Astrocyte of the spinal cord (primary cell): Measurements from ENCODE around the gene ADAT3.
"Not testable (repeated sequence)": the region's sequence is repeated elsewhere in the genome, so short reads cannot be mapped to it uniquely, and the experiment has no call there.

Source experiments
- DNase-seq: peaks from one replicate; pipeline ENCODE4 v3.0.0; 2011; ENCODE audit warnings: low read depth, low spot score
- H3K4me3 ChIP-seq: 2 replicates; pipeline ENCODE4 v1.5.1; 2011; ENCODE audit warnings: low read depth, mild to moderate bottlenecking, low read length, moderate library complexity
- in situ Hi-C: cut with HindIII; loops from 2 replicates; pipeline ENCODE4 v1.10.0; 2017; ENCODE audit warnings: low sequenced_read_pairs
- TF ChIP-seq, protein P1 (sequence below): IDR thresholded peaks from 2 replicates; pipeline ENCODE4 v1.5.1; 2012; ENCODE audit warnings: low read depth, mild to moderate bottlenecking, low read length, inconsistent platforms

The ADAT3 gene

DNA sequence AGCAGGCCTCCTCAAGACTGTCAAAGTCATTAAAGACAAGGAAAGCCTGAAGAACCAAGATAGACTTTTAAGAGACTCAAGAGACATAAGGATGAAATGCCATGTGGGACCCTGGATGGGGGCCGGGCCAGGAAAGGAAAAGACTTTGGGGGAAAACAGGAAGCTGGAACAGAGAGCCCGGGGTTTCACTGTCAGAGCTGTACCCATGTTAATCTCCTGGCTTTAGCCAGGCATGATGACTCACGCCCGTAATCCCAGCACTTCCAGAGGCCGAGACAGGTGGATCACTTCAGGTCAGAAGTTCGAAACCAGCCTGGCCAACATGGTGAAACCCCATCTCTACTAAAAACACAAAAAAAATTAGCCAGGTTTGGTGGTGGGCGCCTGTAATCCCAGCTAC, 36.2 kb upstream of the ADAT3 start:
- no peak for DNase-seq
- TF ChIP-seq, protein P1, sequence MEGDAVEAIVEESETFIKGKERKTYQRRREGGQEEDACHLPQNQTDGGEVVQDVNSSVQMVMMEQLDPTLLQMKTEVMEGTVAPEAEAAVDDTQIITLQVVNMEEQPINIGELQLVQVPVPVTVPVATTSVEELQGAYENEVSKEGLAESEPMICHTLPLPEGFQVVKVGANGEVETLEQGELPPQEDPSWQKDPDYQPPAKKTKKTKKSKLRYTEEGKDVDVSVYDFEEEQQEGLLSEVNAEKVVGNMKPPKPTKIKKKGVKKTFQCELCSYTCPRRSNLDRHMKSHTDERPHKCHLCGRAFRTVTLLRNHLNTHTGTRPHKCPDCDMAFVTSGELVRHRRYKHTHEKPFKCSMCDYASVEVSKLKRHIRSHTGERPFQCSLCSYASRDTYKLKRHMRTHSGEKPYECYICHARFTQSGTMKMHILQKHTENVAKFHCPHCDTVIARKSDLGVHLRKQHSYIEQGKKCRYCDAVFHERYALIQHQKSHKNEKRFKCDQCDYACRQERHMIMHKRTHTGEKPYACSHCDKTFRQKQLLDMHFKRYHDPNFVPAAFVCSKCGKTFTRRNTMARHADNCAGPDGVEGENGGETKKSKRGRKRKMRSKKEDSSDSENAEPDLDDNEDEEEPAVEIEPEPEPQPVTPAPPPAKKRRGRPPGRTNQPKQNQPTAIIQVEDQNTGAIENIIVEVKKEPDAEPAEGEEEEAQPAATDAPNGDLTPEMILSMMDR, result no peak
- H3K4me3 ChIP-seq, result no peak overlapping the region
- in situ Hi-C loops, result no loop called here

DNA sequence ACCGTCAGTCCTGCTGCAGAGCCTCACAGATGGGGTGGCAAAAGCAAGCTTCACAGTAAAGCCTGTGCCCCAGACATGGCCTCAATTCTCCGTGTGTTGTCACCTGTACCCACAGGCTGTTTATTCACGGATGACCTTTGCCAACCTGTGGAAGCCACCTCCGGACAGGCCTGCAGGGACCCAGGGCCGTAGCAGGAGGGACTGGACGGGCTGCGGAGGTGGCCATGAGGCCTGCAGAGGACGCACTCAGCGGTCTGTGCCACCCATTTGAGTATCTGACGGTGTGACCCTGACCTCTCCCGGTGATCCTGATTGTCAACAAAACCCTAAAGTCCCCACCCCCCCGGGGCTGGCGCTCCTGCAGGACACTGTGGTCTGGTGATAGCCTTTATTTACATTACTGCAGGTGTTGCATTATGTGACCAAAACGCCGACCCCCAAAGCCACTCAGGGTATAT, 34.0 kb upstream of the ADAT3 start:
- TF ChIP-seq, protein P1, result no peak
- H3K4me3 ChIP-seq, result no peak overlapping the region
- DNase-seq, result no peak
- in situ Hi-C loops, result no loop called here

DNA sequence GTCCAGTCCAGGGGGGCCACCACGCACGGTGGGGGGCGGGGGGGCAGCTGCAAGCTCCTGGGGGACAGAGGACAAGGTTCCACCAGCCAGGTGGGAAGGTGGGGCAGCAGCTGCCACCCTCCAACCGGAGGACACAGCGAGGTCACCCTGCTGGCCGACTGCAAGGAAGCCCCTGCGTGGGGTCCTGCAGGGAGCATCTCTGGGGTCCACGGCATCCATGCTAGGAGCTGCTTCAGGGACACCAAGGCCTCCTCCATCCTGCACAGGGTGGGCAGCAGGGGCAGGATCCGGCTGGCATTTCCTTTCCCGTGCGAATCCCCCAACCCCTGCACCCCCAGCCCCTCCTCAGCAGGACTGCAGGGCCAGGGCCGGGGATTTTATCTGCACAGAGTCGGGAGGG, 33.6 kb upstream of the ADAT3 start:
- DNase-seq, result no peak
- H3K4me3 ChIP-seq, result no peak overlapping the region
- TF ChIP-seq, protein P1, result no peak
- in situ Hi-C loops, result no loop called here

DNA sequence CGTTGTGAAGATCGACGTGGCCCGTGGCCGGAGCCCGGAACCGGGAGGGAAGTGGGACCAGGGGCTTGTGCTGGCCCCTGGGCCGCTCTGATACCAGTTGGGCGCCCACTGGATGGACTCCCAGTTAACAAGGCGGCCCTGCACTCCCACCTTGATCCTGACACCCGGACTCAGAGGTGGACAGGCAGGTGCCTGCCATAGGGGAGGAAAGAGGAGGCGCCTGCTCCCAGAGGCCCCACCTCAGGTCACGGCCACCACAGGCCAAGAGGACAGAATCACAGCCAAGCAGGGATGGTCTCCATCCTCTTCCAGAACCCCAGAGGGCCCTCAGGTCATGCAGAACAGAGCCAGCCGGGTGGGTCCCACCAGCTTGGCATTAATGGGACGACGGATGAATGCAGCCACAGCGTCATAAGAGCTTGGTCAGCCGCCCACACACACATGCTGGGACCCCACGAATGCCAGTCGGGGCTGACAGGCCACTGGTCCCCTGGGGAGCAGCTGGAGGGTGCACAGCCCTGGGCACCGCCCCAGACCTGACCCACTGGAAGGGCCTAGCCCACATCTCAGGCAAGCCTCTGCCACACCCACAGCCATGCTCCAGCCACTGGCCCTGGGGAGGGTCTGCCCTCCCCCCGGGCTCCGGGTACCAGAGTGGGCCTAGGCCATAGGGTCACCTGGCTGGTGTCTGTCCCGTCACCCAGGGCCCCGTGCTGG, 32.2 kb upstream of the ADAT3 start:
- no peak overlapping the region for H3K4me3 ChIP-seq
- TF ChIP-seq, protein P1, result no peak
- DNase-seq, result no peak
- in situ Hi-C loops, result no loop called here

DNA sequence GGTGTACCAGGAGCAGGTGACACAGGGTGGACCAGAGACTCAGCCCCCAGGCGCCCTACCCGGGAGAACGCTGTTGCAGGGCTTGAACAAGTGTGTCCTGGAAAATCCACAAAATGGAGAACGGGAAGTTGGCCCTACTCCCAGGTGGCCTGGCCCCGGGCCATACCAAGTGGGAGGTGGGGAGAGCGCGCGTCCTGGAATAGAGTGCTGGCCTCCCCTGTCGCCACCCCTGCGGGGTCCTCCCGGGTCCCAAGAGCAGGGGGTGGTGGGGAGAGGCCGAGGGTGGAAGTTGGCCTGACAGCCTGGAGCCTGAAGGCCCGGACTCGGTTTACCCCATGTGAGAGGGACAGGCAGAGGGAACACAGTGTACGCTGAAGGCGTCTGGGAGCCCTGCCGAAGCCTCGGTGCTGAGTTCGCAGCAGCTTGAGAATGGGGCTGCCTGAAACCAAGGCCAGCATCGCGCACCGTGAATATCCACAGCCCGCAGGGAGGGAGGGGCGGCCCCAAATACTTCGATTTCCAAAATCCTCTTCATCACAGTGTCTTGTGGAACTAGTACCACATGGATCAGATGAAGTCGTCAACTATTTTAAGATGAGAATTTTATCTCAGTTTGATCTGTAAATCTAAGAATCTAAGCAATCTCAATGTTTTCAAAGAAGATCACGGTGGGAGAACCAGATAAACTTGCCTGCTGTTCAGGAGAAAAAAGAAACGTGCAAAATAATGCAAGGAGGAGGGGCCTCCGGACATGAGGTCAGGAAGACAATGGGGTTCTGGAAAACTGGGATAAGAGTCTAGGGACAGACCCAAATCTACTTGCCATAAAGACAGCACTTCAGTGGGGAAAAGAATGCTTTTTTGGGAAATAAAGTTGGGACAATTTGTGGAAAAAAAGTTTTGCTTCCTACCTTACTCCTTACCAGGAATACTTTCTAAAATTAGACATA, 31.4 kb upstream of the ADAT3 start:
- in situ Hi-C loops, result no loop called here
- TF ChIP-seq, protein P1, result no peak
- H3K4me3 ChIP-seq, result no peak overlapping the region
- DNase-seq, result no peak

DNA sequence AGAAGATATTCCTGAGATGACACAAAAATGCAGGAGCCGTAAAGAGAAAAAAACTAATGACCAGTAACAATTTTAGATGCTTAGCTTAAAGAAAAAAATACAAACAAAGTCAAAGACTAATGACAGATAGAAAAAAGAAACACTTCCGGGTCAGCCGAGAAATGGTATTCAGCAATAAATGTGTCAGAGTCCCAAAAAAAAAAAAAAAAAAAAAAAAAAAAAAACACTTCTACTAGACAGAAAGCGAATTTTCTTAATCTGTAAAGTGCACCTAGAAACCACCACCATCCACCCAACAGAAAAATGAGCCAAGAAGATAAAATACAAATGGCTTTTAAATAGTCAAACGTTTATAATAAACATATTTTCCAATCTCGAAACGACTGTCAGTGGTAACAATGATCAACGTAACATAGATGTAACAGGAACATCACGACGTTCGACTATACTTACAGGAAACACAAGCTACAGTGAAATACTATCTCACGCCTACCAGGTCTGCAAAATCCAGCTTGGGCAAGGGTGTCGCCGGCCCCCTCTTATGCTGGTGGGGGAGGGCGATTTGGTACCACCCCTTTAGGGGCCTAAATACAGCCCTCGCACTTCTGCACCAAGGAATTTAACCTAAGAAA, 30.5 kb upstream of the ADAT3 start:
- TF ChIP-seq, protein P1, result no peak
- no peak for DNase-seq
- in situ Hi-C loops, result no loop called here
- H3K4me3 ChIP-seq, result peak overlapping the region; percentile 86

DNA sequence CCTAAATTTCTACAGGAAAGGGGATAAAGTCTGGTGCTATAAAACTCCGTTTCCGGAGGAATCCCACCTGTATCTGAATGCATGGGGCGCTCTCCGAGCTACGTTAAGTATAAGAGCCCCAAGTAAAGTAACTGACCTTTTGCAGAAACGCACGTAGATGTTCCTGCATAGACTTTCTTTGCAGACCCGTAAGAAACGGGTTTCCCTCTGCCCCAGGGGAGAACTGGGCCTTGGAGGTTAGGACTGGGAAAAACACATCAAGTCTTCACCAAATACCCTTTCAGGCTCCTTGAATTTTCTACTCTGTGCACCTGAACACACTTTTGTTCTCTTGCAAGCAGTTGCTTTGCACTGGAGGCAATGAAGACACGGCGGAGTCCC, 29.9 kb upstream of the ADAT3 start:
- H3K4me3 ChIP-seq, result peak overlapping the region; percentile 86
- in situ Hi-C loops, DNase-seq: not testable (repeated sequence)
